AG04450 (cell line): ENCODE results near the gene NEGR1. TPM values are rescaled to one million over a fixed set of nuclear protein-coding genes. Genes with fewer than 3 reads are reported as not detected.

Experiments used
- CTCF ChIA-PET: fragments of 300-600, 350-600 bp; formaldehyde crosslinking; extraction: SDS; loops from one replicate; lab custom pipeline; 2022; ENCODE audit warnings: antibody characterized with exemption, inconsistent platforms; lab: Charles Lee
- POLR2A ChIA-PET: fragments of 350-600 bp; formaldehyde crosslinking; extraction: SDS; loops from one replicate; lab custom pipeline; 2021; ENCODE audit warnings: antibody characterized with exemption, inconsistent platforms; lab: Yijun Ruan, JAX
- DNase-seq: peaks from one replicate; pipeline ENCODE4 v3.0.0-alpha.2; 2011; ENCODE audit warnings: low read depth, low spot score
- H3K27ac ChIP-seq: one replicate; pipeline ENCODE4 v1.5.1; 2012; ENCODE audit warnings: low read depth, low read length, control low read depth
- H3K27me3 ChIP-seq: one replicate; pipeline ENCODE4 v1.6.0; 2012; ENCODE audit warnings: low read length; ENCODE audit not compliant: control insufficient read depth, insufficient read depth
- H3K4me3 ChIP-seq: 2 replicates; pipeline ENCODE4 v1.5.1; 2011; ENCODE audit warnings: mild to moderate bottlenecking, low read depth, low read length, control low read depth
- H3K9me3 ChIP-seq: 2 replicates; pipeline ENCODE4 v1.5.1; 2012; ENCODE audit warnings: low read length; ENCODE audit not compliant: control insufficient read depth, insufficient read depth
- polyA plus RNA-seq: library from polyadenylated mRNA; depleted of rRNA; stranded (reverse); fragments of >200 nt; gene quantifications from 2 replicates; pipeline ENCODE4 v1.2.3, GENCODE V29; 2011
- TF ChIP-seq, protein P1 (sequence below): IDR thresholded peaks from 2 replicates; pipeline ENCODE4 v1.5.1; 2011; ENCODE audit warnings: low read depth, low read length, control low read depth, inconsistent platforms

The NEGR1 gene
- polyA plus RNA-seq, 1 experiment, result 11.3 TPM

DNA sequence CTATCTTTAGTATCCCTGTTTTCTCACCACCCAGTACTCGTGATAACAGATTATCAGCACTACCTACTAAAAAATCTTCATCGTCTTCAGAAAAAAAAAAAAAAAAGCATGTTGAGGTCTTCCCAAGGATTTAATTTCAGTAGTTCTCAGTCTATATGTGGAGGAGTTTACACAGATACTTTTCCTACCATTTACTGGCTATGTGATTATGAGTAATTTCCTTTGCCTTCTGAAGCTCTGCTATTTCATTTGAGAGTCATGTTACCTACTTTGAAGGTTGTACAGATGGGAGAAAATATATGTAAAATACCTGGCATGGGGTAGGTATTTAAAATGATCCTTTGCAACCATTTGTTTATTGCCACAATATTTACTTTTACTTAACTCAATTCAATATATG lies 399.7 kb downstream of the NEGR1 start:
- no peaks in the 10 kb centered on the region for H3K9me3 ChIP-seq
- ChIA-PET CTCF (no interaction called here), POLR2A (no interaction called here)
- no peak for DNase-seq
- no peak overlapping the region for H3K4me3 ChIP-seq
- H3K27me3 ChIP-seq, result no peaks in the 10 kb centered on the region
- no peak overlapping the region for H3K27ac ChIP-seq
- TF ChIP-seq, protein P1, sequence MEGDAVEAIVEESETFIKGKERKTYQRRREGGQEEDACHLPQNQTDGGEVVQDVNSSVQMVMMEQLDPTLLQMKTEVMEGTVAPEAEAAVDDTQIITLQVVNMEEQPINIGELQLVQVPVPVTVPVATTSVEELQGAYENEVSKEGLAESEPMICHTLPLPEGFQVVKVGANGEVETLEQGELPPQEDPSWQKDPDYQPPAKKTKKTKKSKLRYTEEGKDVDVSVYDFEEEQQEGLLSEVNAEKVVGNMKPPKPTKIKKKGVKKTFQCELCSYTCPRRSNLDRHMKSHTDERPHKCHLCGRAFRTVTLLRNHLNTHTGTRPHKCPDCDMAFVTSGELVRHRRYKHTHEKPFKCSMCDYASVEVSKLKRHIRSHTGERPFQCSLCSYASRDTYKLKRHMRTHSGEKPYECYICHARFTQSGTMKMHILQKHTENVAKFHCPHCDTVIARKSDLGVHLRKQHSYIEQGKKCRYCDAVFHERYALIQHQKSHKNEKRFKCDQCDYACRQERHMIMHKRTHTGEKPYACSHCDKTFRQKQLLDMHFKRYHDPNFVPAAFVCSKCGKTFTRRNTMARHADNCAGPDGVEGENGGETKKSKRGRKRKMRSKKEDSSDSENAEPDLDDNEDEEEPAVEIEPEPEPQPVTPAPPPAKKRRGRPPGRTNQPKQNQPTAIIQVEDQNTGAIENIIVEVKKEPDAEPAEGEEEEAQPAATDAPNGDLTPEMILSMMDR, result no peak

DNA sequence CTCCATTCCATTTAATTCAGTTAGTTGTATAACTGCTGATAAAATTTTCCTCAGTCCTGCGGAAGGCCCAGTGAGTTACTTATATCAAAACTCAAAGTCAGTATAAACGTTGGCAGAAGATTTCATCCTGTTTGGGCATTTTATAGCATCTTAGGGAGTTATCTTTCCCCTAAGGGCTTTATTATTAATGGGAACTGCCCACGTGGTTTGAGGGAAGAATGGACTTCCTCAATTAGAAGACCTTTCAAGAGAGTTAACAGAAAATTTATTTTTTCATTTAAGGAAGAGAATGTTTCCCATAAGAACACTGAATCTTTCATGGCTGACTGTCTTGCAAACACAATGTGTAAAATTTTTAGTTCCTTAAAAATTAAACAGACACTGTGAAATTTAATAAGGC lies 400.1 kb downstream of the NEGR1 start:
- Histone ChIP-seq H3K4me3 (no peak overlapping the region), H3K27me3 (no peaks in the 10 kb centered on the region), H3K9me3 (no peaks in the 10 kb centered on the region), H3K27ac (no peak overlapping the region)
- TF ChIP-seq, protein P1, result no peak
- no peak for DNase-seq
- ChIA-PET CTCF (no interaction called here), POLR2A (no interaction called here)

DNA sequence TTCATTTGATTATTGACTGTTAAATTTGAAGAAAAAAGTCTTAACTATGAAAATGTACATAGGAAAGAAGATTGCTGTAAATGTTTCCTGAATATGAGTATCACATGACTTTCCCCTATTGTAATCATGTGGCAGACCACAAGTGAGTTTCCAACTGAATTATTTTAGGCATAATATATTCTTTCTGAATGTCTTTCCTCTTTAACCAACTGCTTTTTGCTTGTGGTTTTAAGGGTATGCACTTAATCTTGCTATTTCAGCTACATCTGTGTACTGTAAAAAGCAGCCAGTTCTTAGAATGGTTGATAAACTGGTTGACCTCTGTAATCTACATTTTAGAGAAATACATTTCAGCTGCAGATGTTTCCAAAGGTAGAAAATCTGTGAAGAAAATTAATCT lies 400.7 kb downstream of the NEGR1 start:
- DNase-seq, result no peak
- Histone ChIP-seq H3K4me3 (no peak overlapping the region), H3K9me3 (no peaks in the 10 kb centered on the region), H3K27ac (no peak overlapping the region), H3K27me3 (no peaks in the 10 kb centered on the region)
- TF ChIP-seq, protein P1, result no peak
- POLR2A ChIA-PET, result no interaction called here
- CTCF ChIA-PET, result no interaction called here

DNA sequence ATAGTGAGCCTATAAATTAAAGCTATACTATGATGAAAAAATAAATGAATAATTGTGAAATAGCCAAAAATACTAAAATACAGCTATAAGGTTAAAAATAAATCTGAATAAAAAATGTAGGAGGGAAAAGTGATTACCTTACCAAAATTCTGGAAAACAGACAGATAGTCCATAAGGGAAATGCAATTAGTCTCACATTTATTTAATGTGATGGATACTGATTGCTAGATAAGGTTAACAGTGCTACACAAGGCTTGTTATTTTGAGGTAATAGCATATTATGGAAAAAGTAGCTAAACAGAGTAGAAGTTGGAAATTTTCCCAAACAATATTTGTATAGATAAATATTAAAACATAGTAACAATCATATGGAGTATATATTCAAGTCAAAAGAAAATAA lies 413.0 kb downstream of the NEGR1 start:
- Histone ChIP-seq H3K4me3 (no peak overlapping the region), H3K27ac (no peak overlapping the region), H3K9me3 (no peaks in the 10 kb centered on the region), H3K27me3 (no peaks in the 10 kb centered on the region)
- POLR2A ChIA-PET, result interaction anchor here (0.6 kb wide), 1 partner anchor 199 kb away, joined by 3 read pairs; no protein-coding TSS in a partner anchor
- no peak for DNase-seq
- CTCF ChIA-PET, result no interaction called here
- TF ChIP-seq, protein P1, result no peak

DNA sequence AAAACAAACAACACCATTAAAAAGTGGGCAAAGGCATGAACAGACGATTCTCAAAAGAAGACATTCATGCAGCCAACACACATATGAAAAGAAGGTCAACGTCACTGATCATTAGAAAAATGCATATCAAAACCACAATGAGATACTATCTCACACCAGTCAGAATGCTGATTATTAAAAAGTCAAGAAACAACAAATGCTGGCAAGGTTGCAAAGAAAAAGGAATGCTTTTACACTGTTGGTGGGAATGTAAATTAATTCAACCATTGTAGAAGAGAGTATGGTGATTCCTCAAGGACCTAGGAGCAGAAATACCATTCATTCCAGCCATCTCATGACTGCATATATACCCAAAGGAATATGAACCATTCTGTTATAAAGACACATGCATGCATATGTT lies 419.6 kb downstream of the NEGR1 start:
- Histone ChIP-seq H3K4me3 (no peak overlapping the region), H3K9me3 (no peaks in the 10 kb centered on the region), H3K27ac (no peak overlapping the region), H3K27me3 (no peaks in the 10 kb centered on the region)
- DNase-seq, result no peak
- ChIA-PET POLR2A (no interaction called here), CTCF (no interaction called here)
- TF ChIP-seq, protein P1, result no peak
